T-helper 17 cell (primary cell): ENCODE measurements around the gene SDHAF4. TPM values are rescaled to one million over a fixed set of nuclear protein-coding genes. Genes with fewer than 3 reads are reported as not detected.

Experiments
- total RNA-seq, 4 donors: library from RNA in 2 of 4; stranded (reverse) in 2 of 4; gene quantifications; one replicate each; pipeline ENCODE4 v1.2.3 and lab custom pipeline; 2022 to 2026

SDHAF4 gene
- total RNA-seq, 2 donors from 2014 or later = 3.9 to 4.7 TPM

Other genes starting within 250 kb of the SDHAF4 start
- gene FAM135A, start 153.4 kb upstream of the SDHAF4 start, total RNA-seq = 1 to 10 TPM; 5.8 to 8.1 TPM
- 10 to 100 TPM; 35.7 to 38.7 TPM for gene SMAP1, start 101.0 kb downstream of the SDHAF4 start, total RNA-seq